Ecto neural progenitor cell (in vitro differentiated cells): ENCODE data around the gene SLC38A7.

Source experiments
- DNase-seq: peaks from one replicate; pipeline ENCODE4 v3.0.0-alpha.2; 2018; ENCODE audit warnings: low spot score

The SLC38A7 gene

DNA sequence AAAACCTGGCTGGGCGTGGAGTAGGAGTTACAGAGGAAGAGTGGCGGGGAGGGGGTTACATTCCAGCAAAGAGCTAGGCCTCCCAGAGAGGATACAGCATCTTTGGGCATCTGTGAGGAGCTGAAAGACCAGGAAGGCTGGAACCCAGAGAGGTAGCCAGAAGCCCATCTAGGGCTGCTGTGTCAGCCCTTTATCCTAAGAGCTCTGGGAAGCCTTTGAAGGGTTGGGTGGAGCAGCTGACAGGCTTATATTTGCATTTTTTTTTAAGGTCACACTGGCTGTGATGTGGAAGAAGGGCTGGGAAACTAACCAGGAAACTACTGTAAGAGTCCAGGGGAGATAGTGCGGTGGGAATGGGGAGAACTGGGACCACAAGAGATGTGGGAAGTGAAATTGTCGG is 48.1 kb downstream of the SLC38A7 start:
- DNase-seq: no peak

DNA sequence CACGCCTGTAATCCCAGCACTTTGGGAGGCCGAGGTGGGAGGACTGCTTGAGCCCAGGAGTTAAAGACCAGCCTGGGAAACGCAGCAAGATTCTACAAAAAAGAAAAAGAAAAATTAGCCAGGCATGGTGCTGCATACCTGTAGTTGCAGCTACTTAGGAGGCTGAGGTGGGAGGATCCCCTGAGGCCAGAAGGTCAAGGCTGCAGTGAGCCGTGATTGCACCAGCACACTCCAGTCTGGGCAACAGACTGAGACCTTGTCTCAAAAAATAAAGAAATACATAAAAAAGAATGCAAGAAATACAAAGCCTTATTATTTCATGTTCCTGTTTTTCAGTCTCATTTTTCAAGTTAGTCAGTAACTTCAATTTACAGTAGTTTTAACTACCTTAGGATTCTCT is 49.1 kb downstream of the SLC38A7 start:
- DNase-seq: no peak

DNA sequence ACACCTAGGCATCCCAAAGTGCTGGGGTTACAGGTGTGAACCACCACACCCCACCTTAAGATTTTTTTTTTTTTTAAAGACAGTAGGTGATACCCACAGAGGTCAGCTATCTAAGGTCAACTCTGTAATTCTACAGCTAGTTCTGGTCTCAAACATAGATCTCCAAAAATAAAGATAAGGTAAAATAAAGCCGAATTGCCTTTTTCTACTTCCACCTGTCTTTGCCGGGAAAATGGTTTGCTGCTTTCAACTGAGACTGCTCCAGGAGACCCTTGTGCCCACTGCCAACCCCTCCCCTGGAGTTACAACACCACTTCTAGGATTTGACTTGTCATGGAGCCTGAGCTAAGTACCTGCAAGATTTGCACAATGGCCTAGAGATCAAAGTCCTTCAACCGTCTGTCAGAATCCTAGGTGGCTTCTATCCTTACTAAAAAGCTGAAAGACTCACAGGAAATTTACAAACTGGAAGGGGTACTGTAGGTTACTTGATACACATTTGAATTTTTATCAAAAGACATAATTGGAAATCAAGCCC is 50.2 kb downstream of the SLC38A7 start:
- DNase-seq: no peak

DNA sequence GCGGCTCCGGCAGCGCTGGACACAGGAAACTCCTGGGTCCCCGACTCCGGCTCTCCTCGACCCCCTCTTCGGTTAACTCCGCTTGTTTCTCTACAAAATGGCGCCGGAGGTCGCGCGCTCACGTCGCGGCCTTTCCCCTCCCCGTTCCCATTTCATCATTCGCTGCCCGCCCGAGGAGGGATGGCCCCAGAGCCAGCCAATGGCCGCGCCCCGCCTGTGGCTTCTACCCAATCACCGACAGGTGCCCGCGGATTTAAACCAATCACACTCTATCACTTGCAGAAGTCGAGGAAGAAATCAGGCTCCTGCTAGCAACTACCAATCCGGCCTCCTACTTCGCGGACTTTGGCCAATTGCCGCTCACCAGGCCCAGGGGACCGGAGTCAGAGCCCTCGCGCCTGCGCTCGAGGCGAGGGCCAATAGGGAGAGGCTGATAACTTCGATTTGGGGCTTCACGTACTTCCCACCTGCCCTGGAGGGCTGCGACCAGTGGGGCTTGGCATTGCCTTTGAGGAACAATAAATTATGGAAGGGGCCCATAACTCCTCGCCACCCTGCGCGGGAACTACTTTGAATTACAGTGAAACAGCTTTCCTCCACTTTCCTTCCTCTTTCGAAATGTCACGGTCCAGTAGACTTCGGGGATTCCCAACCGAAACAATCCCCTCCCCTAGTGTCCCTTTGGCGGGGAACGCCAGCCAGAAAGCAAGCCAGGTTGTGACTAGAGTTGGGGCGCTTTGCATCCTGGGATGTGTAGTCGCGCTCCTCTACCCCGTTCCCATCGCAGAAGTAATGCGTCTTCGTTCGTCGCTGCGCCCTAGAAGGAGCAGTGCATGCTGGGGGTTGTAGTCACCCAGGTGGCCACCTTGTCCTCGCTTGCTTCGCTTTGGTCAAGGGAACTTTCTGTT is 54.6 kb downstream of the SLC38A7 start, which contains the start of gene CNOT1:
Gene CNOT1 (minus strand): TSS at position 94 of the 908 bp plus-strand sequence. CDS start 30,489 bp downstream, outside the sequence.
- DNase-seq: peak; percentile 100

DNA sequence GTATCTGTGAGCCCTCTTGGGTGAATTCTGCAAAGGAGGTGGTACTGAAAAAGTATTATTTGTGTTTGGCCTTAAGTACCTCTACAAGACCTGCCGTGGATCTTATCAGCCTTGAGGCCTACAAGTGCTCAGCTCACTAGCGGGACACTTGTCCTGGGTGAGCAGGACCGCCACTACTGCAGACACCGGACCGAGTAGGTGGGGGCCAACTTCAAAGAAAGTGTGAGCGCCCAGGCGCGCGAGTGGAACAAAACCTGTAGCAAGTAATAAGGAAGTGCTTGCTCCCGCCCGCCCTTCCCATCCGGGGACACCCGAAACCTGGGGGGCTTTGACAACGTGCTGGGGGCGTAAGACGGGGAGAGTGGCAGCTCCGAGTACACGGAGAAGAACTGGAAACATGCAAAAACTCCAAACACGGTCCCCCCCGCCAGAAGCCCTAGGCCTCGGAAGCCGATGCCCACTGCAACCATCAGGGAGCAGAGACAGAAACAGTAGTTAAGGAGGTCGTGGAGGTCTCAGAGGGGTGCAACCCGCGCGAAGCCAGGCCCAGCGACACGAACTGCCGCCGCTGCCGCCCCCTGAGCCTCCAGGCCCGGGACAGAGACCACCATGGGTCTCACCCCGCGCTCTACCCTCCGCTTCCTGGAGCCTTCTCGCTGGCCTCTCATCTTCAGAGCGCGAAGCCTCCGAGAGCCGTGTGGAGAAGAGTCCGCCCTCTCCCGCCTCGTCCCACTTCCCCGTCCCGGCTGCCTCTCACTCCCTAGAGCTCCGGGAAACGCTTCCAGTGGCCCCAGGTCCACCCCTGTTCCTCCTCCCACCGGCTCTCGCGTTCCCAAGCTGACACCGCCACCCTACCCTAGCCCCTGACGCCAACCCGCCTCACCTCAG is 55.5 kb downstream of the SLC38A7 start:
- DNase-seq: peak; percentile 61

DNA sequence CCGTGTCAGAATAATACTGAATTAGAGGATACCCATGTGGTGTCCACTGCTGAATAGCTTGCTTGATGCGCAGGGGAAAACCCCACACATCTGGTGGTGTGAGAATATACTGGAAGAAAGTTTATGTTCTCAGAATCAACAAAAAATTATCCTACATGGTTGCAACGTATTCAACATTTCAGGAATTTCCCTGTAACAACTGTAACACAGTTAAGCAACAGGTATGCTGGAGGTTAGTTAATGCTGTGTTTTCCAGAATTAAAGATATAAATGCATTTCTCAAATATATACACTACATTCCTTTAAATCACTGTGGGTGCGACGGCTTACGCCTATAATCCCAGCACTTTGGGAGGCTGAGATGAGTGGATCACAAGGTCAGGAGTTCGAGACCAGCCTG is 60.4 kb downstream of the SLC38A7 start:
- no peak for DNase-seq

DNA sequence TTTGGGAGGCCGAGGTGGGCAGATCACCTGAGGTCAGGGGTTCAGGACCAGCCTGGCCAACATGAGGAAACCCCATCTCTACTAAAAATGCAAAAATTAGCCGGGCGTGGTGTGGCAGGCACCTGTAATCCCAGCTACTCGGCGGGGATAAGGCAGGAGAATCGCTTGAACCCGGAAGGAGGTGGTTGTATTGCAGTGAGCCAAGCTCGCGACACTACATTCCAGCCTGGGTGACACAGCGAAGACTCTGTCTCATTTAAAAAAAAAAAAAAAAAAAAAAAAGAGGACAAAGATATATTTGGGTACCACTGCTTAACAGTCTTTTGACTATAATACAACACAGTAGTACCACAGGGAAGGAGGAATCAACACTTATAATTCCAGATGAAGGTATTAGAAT is 64.2 kb downstream of the SLC38A7 start:
- no peak for DNase-seq

DNA sequence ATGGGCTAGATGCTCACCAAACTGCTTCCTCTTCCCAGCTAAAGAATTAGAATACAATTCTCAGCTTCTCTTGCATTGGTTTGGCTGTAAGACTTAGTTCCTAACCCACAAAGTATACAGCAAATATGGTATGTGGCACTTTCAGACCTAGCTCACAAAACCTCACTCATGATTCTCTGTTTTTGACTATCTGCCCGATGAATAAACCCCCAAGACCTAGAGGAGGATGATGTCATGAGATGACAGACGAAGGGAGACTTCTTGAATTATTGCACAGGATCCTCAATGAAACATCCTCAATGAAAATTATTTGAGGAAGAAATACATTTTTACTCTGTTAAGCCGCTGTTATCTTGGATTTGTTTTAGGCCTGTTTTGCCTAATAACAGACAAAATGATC is 69.3 kb downstream of the SLC38A7 start:
- DNase-seq: no peak
